Kidney (tissue), 14 donors: ENCODE data around the gene AKAP6. TPM values are rescaled to one million over a fixed set of nuclear protein-coding genes. Genes with fewer than 3 reads are reported as not detected.

Experiments used
- DNase-seq, 5 donors: peaks; one replicate each; pipeline ENCODE4 v3.0.0-alpha.2; 2013 to 2020
- FAIRE-seq: peaks from 2 replicates; lab custom pipeline; 2012; peaks lifted over from hg19 to GRCh38; lab: Jason Lieb, UNC
- H3K27ac ChIP-seq, 2 donors: one replicate each; pipeline ENCODE4 v1.7.0; 2013; ENCODE audit warnings: low read depth in 2 of 2, low read length in 2 of 2, inconsistent platforms in 1 of 2
- H3K27me3 ChIP-seq: one replicate; pipeline ENCODE4 v1.7.1; 2013; ENCODE audit warnings: low read length, inconsistent platforms; ENCODE audit not compliant: control insufficient read depth, insufficient read depth
- H3K36me3 ChIP-seq, 3 donors: one replicate each; pipeline versions ENCODE4 v1.7.0 to v1.7.1; 2013; ENCODE audit warnings: low read length in 3 of 3, control low read depth in 1 of 3, inconsistent platforms in 1 of 3; ENCODE audit not compliant: insufficient read depth in 3 of 3, control insufficient read depth in 2 of 3
- H3K4me1 ChIP-seq, 3 donors: one replicate each; pipeline versions ENCODE4 v1.7.0 to v1.7.1; 2013; ENCODE audit warnings: low read length in 3 of 3, inconsistent platforms in 1 of 3, low read depth in 1 of 3; ENCODE audit not compliant: control insufficient read depth in 2 of 3, insufficient read depth in 2 of 3
- H3K4me3 ChIP-seq, 3 donors: one replicate each; pipeline versions ENCODE4 v1.7.0 to v1.8.1; 2013; ENCODE audit warnings: low read length in 3 of 3, control low read depth in 1 of 3, inconsistent platforms in 1 of 3
- H3K9ac ChIP-seq, 3 donors: one replicate each; pipeline versions ENCODE4 v1.7.0 to v1.7.1; 2013; ENCODE audit warnings: low read length in 3 of 3, control low read depth in 1 of 3, inconsistent platforms in 1 of 3
- H3K9me3 ChIP-seq, 3 donors: one replicate each; pipeline versions ENCODE4 v1.7.0 to v1.7.1; 2013; ENCODE audit warnings: low read length in 3 of 3, control low read depth in 1 of 3, inconsistent platforms in 1 of 3; ENCODE audit not compliant: control insufficient read depth in 2 of 3, insufficient read depth in 1 of 3
- CTCF ChIP-seq: IDR thresholded peaks from 3 replicates; pipeline ENCODE4 v1.5.1; 2012; ENCODE audit warnings: mild to moderate bottlenecking, moderate library complexity, borderline replicate concordance; ENCODE audit not compliant: insufficient read depth; ENCODE audit errors: extremely low read depth
- intact Hi-C: fragments of 100-400 bp; cut with DNase I; formaldehyde crosslinking; loops from one replicate; pipeline ENCODE4 v1.11.1; 2022
- polyA plus RNA-seq: library from polyadenylated mRNA; stranded (reverse); fragments of 350-450 nt; fragmentation: Illumina TruSeq; extraction: RNeasy Lipid Tissue Mini Kit (QIAGEN cat#74804); gene quantifications from one replicate; pipeline ENCODE4 v1.2.3, GENCODE V29; 2014; ENCODE audit warnings: low read depth, low replicate concordance; ENCODE audit not compliant: insufficient read depth
- total RNA-seq: library from RNA; stranded (reverse); fragmentation: NEBNext Ultra II Directional; extraction: Animal tissue kit (Norgen Biotek cat#: 25700); gene quantifications from one replicate; pipeline ENCODE4 v1.2.1, GENCODE V29; 2021
- donor health status: control.
- donor health status: control.
- donor health status: control.
- donor health status: control.
- donor health status: control.
- donor health status: DM: yes; HTN: yes; CAD: no.
- donor health status: Normal renal cell carcinoma (clear cell type).

AKAP6 gene
- total and polyA plus RNA-seq, 2 donors from 2014 or later = 0.92 to 10.5 TPM

DNA sequence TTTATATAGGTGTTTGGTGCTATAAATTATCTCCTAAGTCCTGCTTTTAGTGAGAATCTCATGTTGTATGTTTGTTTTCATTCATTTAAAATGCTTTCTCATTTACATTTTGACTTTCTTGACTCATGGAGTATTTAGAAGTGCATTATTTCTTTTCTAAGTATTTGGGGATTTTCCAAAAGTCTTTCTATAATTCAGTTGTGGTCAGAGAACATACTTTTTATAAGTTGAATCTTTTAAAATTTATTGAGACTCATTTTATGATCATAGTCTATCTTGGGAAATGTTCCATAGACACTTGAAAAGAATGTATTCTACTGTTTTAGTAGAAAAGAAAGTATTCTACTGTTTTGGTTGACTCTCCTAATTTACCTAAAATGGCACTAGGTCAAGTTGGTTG lies 168.2 kb downstream of the AKAP6 start:
- no peak for TF ChIP-seq CTCF
- DNase-seq (no peak), FAIRE-seq (no peak)
- intact Hi-C loops = no loop called here
- Histone ChIP-seq H3K4me1 (no peaks in the 10 kb centered on the region), H3K9me3 (no peaks in the 10 kb centered on the region), H3K36me3 (no peaks in the 10 kb centered on the region), H3K9ac (no peak overlapping the region), H3K27me3 (no peaks in the 10 kb centered on the region), H3K27ac (no peak overlapping the region), H3K4me3 (no peak overlapping the region)

DNA sequence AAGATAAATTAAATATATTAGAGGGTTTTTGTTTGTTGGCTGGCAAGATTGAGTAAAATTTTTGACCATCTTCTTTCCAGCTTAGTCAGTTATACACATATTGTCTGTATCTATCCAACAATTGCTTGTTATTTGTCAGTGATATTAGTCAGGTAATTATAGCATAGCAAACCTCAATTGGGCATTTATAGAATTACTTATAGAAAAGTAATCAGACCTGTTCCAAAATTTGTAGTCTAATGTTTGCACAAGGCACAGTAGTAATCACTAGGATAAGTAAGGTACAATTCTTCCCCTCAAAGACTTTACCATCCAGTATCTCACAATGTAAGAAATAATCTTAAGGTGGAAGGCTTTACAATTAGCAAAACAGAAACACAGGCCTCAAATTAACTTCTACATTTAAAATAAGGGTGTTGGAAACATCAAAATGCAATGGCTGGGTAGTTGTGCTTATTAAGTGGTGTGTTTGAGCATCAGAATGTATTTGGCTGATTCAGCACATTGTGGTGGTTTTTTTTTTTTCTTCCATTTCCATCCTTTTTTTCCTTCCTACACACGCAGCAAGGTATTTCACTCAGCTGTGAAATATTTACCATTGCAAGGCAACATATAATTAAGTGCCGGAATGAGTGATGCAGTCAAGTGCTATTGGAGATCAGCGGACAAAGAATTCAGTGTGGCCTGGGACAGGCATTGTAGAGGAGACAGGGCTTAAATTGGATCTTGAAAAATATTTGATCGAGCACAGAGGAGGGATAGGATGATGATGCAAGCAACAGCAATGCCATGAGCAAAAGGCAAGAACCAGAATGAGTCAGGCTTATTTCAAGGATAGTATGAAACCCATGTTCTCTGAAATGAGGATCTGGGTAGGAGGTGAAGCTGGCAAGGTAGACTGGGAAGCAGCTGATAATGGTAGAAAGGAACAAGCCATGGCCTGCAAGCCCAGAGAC lies 178.2 kb downstream of the AKAP6 start:
- Histone ChIP-seq H3K36me3 (no peaks in the 10 kb centered on the region), H3K27me3 (no peaks in the 10 kb centered on the region), H3K27ac (no peak overlapping the region), H3K4me1 (peaks cover 0 to 2% (median 0%) of the 10 kb centered on the region in 3 donors), H3K4me3 (no peak overlapping the region), H3K9ac (no peak overlapping the region), H3K9me3 (no peaks in the 10 kb centered on the region)
- TF ChIP-seq CTCF = no peak
- intact Hi-C loops = no loop called here
- no peak for DNase-seq
- no peak for FAIRE-seq

GRCh38 chr14:32508281-32508680 lies 179.2 kb downstream of the AKAP6 start:
- FAIRE-seq = no peak
- H3K27ac ChIP-seq = no peak overlapping the region

More at GRCh38 chr14:32508281-32508680, 179.2 kb downstream of the AKAP6 start:
- H3K27me3 ChIP-seq = no peaks in the 10 kb centered on the region
- no peaks in the 10 kb centered on the region for H3K9me3 ChIP-seq
- intact Hi-C loops = no loop called here
- H3K36me3 ChIP-seq = no peaks in the 10 kb centered on the region
- no peak for DNase-seq
- no peak overlapping the region for H3K4me3 ChIP-seq
- no peak overlapping the region for H3K9ac ChIP-seq
- H3K4me1 ChIP-seq = peaks cover 0 to 3% (median 2%) of the 10 kb centered on the region in 3 donors
- no peak for TF ChIP-seq CTCF
